Astrocyte of the spinal cord (primary cell): ENCODE results near the gene TTLL11.

Source experiments
- DNase-seq: peaks from one replicate; pipeline ENCODE4 v3.0.0; 2011; ENCODE audit warnings: low read depth, low spot score
- H3K4me3 ChIP-seq: 2 replicates; pipeline ENCODE4 v1.5.1; 2011; ENCODE audit warnings: low read depth, mild to moderate bottlenecking, low read length, moderate library complexity
- in situ Hi-C: cut with HindIII; loops from 2 replicates; pipeline ENCODE4 v1.10.0; 2017; ENCODE audit warnings: low sequenced_read_pairs
- TF ChIP-seq, protein P1 (sequence below): IDR thresholded peaks from 2 replicates; pipeline ENCODE4 v1.5.1; 2012; ENCODE audit warnings: low read depth, mild to moderate bottlenecking, low read length, inconsistent platforms

Gene TTLL11

DNA sequence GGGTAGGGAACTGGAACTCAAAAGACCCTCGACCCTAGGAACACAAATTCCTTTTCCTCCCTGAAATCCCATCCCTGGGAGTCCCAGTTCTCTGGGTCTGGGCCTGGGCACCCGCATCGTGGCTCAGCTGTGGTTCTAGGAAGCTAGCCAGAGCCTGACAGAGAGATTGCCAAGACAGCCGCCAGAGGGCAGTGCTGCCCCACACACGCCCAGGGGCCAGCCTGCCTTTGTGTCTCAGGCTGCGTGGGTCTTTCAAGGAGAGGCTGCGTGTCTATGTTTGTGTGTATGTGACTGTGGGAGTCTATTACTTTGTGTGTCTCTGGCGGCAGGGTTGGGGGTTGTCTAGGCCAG, 32.0 kb upstream of the TTLL11 start:
- DNase-seq, result peak; percentile 75
- TF ChIP-seq, protein P1, sequence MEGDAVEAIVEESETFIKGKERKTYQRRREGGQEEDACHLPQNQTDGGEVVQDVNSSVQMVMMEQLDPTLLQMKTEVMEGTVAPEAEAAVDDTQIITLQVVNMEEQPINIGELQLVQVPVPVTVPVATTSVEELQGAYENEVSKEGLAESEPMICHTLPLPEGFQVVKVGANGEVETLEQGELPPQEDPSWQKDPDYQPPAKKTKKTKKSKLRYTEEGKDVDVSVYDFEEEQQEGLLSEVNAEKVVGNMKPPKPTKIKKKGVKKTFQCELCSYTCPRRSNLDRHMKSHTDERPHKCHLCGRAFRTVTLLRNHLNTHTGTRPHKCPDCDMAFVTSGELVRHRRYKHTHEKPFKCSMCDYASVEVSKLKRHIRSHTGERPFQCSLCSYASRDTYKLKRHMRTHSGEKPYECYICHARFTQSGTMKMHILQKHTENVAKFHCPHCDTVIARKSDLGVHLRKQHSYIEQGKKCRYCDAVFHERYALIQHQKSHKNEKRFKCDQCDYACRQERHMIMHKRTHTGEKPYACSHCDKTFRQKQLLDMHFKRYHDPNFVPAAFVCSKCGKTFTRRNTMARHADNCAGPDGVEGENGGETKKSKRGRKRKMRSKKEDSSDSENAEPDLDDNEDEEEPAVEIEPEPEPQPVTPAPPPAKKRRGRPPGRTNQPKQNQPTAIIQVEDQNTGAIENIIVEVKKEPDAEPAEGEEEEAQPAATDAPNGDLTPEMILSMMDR, result peak; percentile 96
- in situ Hi-C loops, result loop anchor here (10.0 kb wide), 1 partner anchor 230 kb away; no protein-coding TSS in a partner anchor
- no peak overlapping the region for H3K4me3 ChIP-seq

DNA sequence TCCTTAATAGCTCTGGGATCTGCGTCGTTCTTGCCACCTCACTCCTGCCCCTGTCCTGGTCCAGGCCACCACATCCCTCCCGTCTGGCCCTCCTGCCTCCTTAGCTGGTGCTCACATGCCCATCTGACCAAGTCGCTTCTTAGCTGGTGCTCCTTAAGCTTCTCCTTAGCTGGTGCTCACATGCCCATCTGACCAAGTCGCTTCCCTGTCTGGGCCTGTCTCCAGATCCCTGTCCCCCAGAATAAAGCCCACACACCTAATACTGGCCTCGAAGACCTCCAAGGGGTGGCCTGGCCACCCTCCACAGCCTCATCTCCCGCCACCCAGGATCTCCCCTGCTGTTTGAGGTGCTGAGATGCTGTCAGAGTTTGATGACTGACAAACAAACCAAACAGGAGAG, 31.4 kb upstream of the TTLL11 start:
- DNase-seq, result no peak
- in situ Hi-C loops, result loop anchor here (10.0 kb wide), 1 partner anchor 230 kb away; no protein-coding TSS in a partner anchor
- TF ChIP-seq, protein P1, result no peak
- no peak overlapping the region for H3K4me3 ChIP-seq

DNA sequence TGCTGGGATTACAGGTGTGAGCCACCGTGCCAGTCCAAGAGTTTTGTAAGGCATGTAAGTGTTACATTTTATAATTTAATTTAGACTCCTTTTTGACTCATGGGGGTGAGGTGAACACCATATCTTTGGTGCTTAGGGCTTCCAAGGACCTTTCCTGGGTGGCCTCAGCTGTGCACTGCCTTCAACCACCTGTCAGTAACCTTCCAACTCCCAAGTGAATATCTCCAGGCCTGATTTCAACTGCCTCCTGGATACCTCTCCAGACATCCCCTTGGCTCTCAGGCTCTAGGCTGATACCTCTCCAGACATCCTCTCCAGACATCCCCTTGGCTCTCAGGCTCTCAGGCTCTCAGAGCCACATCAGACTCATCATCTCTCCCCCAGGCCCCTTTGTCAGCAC, 30.9 kb upstream of the TTLL11 start:
- no peak overlapping the region for H3K4me3 ChIP-seq
- no peak for DNase-seq
- TF ChIP-seq, protein P1, result no peak
- in situ Hi-C loops, result loop anchor here (10.0 kb wide), 1 partner anchor 231 kb away; no protein-coding TSS in a partner anchor

DNA sequence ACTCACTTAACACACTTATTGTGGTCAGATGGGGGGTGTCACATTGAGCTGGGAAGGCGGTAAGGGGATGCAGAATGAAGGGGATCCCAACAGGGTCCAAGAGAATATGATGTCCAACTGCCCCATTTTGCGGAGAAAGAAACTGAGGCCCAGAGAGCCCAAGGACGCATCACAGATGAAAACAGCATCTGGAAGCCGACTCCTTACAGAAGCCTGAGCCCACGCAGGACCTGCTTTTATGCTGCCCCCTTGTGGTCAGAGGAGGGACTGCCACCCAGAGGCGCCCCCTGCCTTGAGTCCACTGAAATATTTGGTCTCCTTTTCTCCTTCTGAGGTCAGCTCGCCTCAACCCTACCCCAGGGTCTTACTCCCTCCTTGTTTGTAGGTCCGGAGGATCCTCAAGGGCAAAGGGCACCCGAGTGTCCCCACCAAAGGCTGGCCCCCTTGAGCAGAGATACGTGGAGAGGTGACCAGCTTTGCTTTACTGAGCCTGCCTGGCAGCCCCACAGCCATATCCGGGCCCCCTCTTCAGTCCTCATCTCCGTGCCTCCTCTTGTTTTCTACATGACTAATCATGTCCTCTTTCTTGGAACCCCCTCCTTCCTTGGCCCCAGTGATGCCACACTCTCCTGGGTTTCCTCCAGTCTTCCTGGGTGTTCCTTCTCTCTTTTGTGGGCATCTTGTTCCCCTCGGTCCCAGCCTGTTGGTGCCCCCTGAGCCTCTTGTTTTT, 30.0 kb upstream of the TTLL11 start:
- peak; percentile 67 for DNase-seq
- TF ChIP-seq, protein P1, result peak; percentile 100
- H3K4me3 ChIP-seq, result no peak overlapping the region
- in situ Hi-C loops, result loop anchor here (10.0 kb wide), 1 partner anchor 232 kb away; no protein-coding TSS in a partner anchor

DNA sequence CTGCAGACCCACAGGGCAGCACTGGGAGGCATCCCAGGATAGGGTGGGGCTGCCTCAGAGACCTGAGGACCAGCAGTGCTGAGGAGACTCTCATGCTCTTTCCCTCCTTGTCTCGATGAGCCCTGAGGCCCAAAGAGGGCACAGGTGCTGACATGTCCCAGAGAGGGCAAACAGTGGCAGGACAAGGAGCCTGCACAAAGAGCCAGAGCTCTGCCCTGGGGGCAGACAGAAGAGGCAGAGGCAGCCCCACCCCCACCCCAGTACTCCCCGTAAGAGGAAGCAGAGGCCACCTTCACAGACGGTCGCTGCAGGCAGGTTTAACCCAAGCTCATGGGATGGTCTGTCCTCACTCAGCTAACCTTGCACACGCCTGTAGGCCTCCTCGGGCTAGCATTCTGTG, 29.4 kb upstream of the TTLL11 start:
- no peak for DNase-seq

DNA sequence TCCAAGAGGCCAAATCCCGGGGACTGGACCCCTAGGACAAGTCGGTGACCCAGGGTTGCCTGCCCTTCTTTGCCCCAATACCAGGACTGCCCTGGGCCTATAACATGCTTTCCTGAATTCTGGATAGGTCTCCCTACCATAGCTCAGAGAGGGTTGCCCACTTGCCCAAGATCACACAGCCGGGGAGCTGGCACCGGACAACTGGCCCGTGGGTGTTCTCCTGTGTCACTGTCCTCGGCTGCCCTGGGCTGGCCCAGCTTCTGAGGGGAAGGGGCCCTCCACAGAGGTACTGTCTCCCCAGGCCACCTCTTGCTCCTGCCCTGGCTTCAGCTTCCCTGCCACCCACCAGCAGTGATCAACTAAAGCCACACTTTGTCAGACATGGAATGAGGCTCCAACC, 28.8 kb upstream of the TTLL11 start:
- TF ChIP-seq, protein P1, result no peak
- in situ Hi-C loops, result loop anchor here (10.0 kb wide), 1 partner anchor 233 kb away; no protein-coding TSS in a partner anchor
- DNase-seq, result no peak
- no peak overlapping the region for H3K4me3 ChIP-seq

More for the DNA sequence above, 29.4 kb upstream of the TTLL11 start:
- in situ Hi-C loops, result loop anchor here (10.0 kb wide), 1 partner anchor 232 kb away; no protein-coding TSS in a partner anchor
- no peak overlapping the region for H3K4me3 ChIP-seq
- TF ChIP-seq, protein P1, result no peak
